Adrenal gland (tissue), 5 donors: ENCODE results near the gene LIPJ.

Source experiments
- POLR2A ChIP-seq, 2 donors: fragments of 450-650 bp; IDR thresholded peaks; one replicate each; pipeline ENCODE4 v1.6.1; 2017; ENCODE audit warnings: antibody characterized with exemption in 2 of 2, mild to moderate bottlenecking in 2 of 2, moderate library complexity in 1 of 2
- TF ChIP-seq, protein P1 (sequence below), 6 experiments: fragments of 450-650 bp in 4 of 6; fragments of 200-600 bp in 2 of 6; sonication (generic) in 1 of 6; IDR thresholded peaks; 1 replicate in 5 of 6; 2 replicates in 1 of 6; pipeline versions ENCODE4 v1.5.1 to v1.8.0; 2016 to 2021; ENCODE audit warnings: antibody characterized with exemption in 6 of 6, mild to moderate bottlenecking in 2 of 6, moderate library complexity in 1 of 6
- donor health status: DM: no; HTN: no; CAD: no.

GRCh38 chr10:88551246-88551645, 35.3 kb upstream of the LIPJ start:
- TF ChIP-seq, protein P1, sequence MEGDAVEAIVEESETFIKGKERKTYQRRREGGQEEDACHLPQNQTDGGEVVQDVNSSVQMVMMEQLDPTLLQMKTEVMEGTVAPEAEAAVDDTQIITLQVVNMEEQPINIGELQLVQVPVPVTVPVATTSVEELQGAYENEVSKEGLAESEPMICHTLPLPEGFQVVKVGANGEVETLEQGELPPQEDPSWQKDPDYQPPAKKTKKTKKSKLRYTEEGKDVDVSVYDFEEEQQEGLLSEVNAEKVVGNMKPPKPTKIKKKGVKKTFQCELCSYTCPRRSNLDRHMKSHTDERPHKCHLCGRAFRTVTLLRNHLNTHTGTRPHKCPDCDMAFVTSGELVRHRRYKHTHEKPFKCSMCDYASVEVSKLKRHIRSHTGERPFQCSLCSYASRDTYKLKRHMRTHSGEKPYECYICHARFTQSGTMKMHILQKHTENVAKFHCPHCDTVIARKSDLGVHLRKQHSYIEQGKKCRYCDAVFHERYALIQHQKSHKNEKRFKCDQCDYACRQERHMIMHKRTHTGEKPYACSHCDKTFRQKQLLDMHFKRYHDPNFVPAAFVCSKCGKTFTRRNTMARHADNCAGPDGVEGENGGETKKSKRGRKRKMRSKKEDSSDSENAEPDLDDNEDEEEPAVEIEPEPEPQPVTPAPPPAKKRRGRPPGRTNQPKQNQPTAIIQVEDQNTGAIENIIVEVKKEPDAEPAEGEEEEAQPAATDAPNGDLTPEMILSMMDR (IDR thresholded peaks at IDR 0.05) = no peak
- TF ChIP-seq POLR2A (IDR thresholded peaks at IDR 0.05) = no peak
